Mucosa of stomach (tissue), 1 donor: ENCODE results near the gene MEIS1.

Source experiments
- H3K27me3 ChIP-seq: one replicate; pipeline ENCODE4 v1.7.0; 2013; ENCODE audit warnings: mild to moderate bottlenecking, low read length; ENCODE audit not compliant: control insufficient read depth, insufficient read depth
- H3K36me3 ChIP-seq: one replicate; pipeline ENCODE4 v1.7.0; 2013; ENCODE audit warnings: low read length; ENCODE audit not compliant: control insufficient read depth, insufficient read depth
- H3K4me1 ChIP-seq: one replicate; pipeline ENCODE4 v1.7.0; 2013; ENCODE audit warnings: mild to moderate bottlenecking, low read length; ENCODE audit not compliant: control insufficient read depth, insufficient read depth
- H3K4me3 ChIP-seq: one replicate; pipeline ENCODE4 v1.7.0; 2013; ENCODE audit warnings: low read length
- H3K9ac ChIP-seq: one replicate; pipeline ENCODE4 v1.7.0; 2013; ENCODE audit warnings: mild to moderate bottlenecking, low read length, moderate library complexity
- H3K9me3 ChIP-seq: one replicate; pipeline ENCODE4 v1.7.0; 2013; ENCODE audit warnings: mild to moderate bottlenecking, low read length, moderate library complexity; ENCODE audit not compliant: control insufficient read depth
- donor health status: Pancreatic carcinoma.

Gene MEIS1

DNA sequence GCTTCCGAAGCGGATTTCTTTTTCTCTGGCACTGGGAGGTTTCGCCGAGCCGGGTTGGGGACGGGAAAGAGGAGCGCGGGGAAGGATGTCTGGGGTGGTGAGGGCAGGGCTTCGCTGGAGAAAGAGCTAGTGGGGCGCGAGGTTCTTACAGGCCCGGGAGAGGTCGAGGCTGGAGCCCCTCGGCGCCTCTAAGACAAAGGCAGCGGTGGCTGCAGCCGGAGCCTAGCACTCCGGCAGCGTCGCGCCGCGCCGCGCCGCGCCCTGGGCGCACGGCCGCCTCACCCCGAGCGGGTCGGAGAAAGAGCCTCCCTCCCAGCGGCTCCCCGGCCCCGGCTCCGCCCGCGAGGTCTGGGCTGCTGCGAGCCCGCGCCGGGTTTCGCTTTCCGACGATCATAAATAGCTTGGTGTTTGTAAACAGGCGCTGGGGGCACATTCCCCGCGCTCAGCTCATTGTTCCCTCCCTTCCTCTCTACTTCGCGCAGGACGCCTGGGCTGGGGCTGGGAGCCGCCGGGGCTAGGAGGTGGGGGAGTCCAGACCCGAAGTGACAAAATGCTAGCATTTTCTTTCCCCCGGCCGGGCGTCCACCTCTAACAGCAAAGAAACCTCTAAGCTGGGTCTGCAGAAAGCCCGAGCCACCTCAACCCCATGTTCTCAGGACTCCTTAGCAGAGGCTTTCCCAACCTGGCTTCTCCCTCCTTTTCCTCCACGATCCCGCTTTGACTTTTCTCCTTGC is 813 bp upstream of the MEIS1 start:
- no peaks in the 10 kb centered on the region for H3K27me3 ChIP-seq
- peak overlapping the region; percentile 92 for H3K4me3 ChIP-seq
- H3K9ac ChIP-seq = peak overlapping the region; percentile 94
- peaks cover 8% of the 10 kb centered on the region for H3K36me3 ChIP-seq
- no peaks in the 10 kb centered on the region for H3K4me1 ChIP-seq
- no peaks in the 10 kb centered on the region for H3K9me3 ChIP-seq

DNA sequence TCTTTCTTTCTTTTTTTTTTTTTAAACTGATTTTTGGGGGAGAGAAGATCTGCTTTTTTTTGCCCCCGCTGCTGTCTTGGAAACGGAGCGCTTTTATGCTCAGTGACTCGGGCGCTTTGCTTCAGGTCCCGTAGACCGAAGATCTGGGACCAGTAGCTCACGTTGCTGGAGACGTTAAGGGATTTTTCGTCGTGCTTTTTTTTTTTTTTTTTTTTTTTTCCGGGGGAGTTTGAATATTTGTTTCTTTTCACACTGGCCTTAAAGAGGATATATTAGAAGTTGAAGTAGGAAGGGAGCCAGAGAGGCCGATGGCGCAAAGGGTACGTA is 587 bp downstream of the MEIS1 start:
- Histone ChIP-seq H3K4me1 (no peaks in the 10 kb centered on the region), H3K9me3 (no peaks in the 10 kb centered on the region), H3K4me3 (peak overlapping the region; percentile 92), H3K27me3 (no peaks in the 10 kb centered on the region), H3K36me3 (peaks cover 8% of the 10 kb centered on the region), H3K9ac (peak overlapping the region; percentile 94)

DNA sequence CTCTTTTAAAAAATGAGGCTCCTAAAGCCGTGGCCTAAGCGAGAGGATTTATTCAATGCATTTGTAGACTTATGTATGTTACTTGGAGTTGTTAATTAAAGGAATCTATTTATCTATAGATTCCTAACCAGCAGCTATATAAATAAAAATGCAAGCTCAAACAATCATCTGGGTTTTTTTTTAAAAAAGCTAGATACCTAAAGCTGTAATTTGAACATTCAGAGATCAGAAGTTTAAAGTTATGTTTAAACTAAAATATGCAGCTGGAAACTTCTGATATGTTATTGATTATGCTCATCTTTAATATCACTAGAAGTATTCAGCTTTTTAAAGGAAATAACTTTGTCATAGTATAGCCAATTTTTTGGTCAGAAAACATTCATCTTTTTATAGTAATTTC is 1.0 kb downstream of the MEIS1 start:
- H3K4me3 ChIP-seq = peak overlapping the region; percentile 92
- no peaks in the 10 kb centered on the region for H3K9me3 ChIP-seq
- H3K27me3 ChIP-seq = no peaks in the 10 kb centered on the region
- peaks cover 8% of the 10 kb centered on the region for H3K36me3 ChIP-seq
- peaks cover 2% of the 10 kb centered on the region for H3K4me1 ChIP-seq
- peak overlapping the region; percentile 94 for H3K9ac ChIP-seq

DNA sequence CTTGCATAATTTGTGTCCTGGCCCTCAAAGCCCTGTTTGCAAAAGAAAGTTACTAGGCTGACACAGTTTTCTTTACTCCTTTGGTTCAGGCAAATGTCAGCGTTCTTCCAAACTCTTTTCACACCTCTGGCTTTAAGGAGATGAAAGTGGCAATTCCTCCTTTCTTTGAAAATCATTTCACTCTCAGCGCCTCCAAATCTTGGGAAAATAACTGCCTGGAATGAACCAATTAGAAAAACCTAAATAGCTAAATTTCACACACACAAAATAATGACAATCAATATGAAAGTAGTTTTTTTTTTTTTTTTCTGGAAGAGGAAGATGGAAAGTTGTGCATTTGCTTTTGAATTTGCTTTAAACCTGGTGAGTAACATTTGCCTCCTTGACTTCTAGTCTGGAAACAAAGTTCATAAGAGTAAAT is 1.7 kb downstream of the MEIS1 start:
- Histone ChIP-seq H3K27me3 (no peaks in the 10 kb centered on the region), H3K9me3 (no peaks in the 10 kb centered on the region), H3K4me3 (peak overlapping the region; percentile 92), H3K36me3 (peaks cover 8% of the 10 kb centered on the region), H3K4me1 (peaks cover 9% of the 10 kb centered on the region), H3K9ac (peak overlapping the region; percentile 94)

DNA sequence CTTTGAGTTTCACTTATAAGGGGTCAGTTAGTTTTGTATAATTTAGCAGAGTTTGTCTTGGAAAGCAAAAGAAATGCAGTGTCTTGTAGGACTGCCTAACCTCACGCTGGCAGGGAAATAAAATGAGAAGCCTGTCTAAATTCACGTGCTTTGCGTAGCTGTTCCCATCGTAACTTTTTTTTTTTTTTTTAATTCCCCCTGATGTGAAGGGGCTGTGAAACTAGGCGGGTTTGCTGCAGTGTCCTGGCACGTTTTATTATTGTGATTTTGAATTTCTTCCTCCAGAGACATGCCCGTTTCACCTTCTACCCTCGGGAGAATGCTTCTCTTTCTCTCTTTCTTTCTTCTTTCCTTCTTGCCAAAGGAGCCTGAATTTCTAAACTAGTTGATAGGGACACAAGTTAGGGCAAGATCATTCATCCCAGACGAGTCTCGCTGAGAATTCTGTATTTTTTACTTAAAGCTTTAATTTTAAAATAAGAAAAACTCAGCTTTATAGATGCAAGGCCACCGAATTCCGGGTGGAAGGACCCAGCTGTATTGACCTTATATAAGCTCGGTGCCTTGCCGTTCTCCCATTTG is 2.3 kb downstream of the MEIS1 start:
- Histone ChIP-seq H3K36me3 (peaks cover 8% of the 10 kb centered on the region), H3K27me3 (no peaks in the 10 kb centered on the region), H3K4me3 (peak overlapping the region; percentile 92), H3K9ac (peak overlapping the region; percentile 94), H3K9me3 (no peaks in the 10 kb centered on the region), H3K4me1 (peaks cover 11% of the 10 kb centered on the region)

DNA sequence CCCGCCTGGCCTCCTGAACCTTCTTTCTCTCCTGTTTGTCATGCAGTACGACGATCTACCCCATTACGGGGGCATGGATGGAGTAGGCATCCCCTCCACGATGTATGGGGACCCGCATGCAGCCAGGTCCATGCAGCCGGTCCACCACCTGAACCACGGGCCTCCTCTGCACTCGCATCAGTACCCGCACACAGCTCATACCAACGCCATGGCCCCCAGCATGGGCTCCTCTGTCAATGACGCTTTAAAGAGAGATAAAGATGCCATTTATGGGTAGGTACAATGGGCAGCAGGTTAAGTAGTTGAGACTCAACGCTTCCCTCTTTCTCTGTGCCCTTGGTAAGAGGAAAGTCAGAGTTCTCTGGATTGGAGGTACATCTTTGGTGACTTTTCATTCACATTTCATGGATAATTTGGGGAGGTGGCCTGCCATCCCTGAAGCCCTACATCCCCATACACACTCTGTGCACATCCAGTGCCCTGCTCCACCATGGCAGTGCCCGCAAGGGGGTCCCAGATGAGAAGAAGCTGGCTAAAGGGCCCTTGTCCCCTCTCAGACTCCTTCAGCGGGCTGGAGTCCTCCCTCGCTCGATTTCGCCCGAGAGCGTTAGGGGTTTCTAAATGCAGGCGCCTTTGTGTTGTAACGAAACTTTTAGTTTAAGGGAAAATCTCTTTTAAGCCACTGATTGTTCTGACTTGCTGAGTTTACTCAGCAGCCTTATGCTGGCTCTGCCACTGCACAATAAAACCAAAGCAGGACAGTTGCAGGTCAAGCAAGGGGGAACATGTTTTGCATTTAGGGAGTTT is 3.0 kb downstream of the MEIS1 start:
- Histone ChIP-seq H3K4me3 (peak overlapping the region; percentile 92), H3K9me3 (no peaks in the 10 kb centered on the region), H3K4me1 (peaks cover 12% of the 10 kb centered on the region), H3K9ac (peak overlapping the region; percentile 94), H3K36me3 (peaks cover 8% of the 10 kb centered on the region), H3K27me3 (no peaks in the 10 kb centered on the region)

DNA sequence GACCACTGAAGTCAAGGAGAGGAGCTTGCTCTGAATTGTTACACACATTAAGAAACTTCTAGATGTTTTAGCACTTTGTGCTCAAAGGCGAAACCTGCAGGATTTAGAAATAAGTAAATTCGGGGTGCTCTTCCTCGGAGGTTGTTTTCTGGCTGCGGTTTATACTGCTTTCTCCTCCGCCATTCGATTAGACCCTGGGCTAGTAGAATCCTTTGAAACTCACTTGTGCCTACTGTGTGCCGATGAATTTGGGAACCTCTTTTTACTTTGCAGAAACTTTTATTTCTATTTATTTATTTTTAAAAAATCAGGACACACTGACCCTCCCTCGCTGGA is 3.5 kb downstream of the MEIS1 start:
- Histone ChIP-seq H3K4me1 (peaks cover 15% of the 10 kb centered on the region), H3K9ac (peak overlapping the region; percentile 94), H3K4me3 (peak overlapping the region; percentile 92), H3K36me3 (peaks cover 8% of the 10 kb centered on the region), H3K9me3 (no peaks in the 10 kb centered on the region), H3K27me3 (no peaks in the 10 kb centered on the region)

DNA sequence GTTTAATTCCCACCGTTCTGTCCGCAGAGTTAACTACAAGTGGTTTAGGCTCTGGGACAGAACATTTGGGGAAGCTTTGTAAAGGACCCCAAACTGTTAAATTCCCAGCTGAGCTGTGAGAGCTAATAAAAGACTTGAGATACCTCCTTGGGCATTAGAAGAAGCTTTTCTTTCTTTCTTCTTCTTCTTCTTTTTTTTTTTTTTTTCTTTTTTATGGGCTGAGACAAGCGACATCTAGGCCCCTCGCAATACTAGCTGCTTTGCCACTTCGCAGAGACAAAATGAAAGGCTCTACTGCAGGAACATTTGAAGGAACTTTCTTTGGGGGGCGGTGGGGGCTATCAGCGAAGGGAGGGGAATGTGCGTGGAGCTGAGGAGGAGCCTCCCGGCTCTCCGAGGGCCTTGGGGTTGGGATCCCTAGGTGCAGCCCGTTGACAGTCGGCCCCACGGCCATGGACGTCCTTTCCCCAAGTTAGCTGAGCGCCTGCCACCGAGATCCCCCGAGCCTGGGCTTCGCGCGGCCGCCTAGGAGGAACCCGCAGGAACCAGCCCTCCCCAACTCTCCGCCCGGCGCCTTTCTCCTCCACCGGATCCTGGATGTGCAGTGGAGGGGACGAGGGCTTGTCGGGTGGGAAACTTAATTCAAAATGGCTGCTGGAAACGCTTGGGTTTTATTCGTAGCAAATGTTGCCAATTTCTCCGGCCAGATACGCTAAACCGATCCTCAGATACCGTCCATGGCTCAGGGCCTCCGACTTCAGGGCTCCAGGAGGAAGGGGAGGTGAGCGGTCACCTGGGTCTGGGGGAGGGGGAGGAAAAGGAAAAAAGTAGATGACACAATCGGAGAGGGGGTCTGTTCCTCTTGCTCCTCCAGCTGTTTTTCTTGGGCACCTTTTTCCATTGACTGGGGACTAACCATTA is 4.2 kb downstream of the MEIS1 start:
- peaks cover 8% of the 10 kb centered on the region for H3K36me3 ChIP-seq
- H3K9me3 ChIP-seq = no peaks in the 10 kb centered on the region
- no peaks in the 10 kb centered on the region for H3K27me3 ChIP-seq
- H3K4me1 ChIP-seq = peaks cover 15% of the 10 kb centered on the region
- peak overlapping the region; percentile 83 for H3K4me3 ChIP-seq
- peak overlapping the region; percentile 94 for H3K9ac ChIP-seq

DNA sequence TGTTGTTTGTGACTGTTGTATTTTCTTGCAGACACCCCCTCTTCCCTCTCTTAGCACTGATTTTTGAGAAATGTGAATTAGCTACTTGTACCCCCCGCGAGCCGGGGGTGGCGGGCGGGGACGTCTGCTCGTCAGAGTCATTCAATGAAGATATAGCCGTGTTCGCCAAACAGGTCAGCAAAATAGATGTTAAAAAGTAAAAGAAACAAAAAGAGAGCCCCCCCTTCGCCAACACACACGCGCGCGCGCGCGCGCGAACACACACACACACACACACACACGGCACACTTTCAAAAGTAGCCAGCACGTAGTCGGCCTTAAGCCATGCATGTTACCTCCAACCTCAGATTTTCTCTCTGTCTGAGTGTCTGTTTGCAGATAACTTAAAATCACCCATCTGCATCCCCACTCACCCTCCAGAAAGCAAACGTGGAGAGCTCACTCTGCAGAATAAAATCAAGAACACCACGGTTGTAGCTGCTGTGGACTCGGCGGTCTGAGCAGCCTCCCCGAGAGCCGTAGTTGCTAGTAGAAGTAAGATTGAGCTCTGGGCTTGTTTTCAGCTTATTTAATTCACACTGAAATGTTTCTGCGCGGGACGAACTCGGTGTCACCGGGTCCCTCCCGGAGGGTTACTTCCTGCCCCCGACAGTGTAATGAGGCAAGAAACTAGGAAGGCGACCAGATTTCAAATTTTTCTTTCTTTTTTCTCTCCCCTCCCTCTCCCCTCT is 5.1 kb downstream of the MEIS1 start:
- H3K36me3 ChIP-seq = peaks cover 8% of the 10 kb centered on the region
- peaks cover 15% of the 10 kb centered on the region for H3K4me1 ChIP-seq
- peak overlapping the region; percentile 83 for H3K4me3 ChIP-seq
- no peaks in the 10 kb centered on the region for H3K27me3 ChIP-seq
- no peaks in the 10 kb centered on the region for H3K9me3 ChIP-seq
- peak overlapping the region; percentile 94 for H3K9ac ChIP-seq

DNA sequence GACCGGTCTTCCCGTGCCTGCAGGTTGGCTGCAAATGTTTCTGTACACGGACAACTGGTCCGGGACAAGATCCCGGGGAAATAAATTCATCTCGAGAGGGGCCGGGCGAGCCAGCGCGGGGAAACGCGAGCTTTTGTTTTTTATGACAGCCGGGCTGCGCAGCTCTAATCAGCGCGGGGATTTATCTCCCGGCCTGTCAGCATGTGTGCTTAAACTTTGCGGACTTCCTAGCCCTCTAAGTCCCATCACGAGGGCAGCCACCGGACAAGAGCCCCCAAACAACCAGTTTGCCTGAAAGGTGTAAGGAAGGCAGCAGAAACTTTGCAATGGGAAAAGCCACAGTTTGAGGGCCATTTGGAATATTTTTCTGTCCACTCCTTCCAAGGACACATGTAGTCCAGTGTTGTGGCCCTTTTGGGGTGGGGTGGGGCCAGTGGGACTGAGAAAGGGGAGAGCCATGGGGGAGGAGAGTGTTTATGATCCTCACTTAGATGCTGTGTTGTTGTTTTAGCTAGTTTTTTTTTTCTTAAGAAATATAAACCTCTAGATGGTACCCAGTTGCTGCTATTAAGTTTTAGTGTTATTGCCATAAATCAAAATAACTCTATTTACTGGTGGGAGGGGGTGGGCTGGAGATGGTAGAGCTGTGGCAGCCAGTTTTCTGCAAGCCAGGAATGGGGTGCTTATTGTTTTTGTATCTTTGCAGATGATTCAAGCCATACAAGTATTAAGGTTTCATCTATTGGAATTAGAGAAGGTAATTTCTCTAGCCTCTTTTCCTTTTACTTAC is 6.0 kb downstream of the MEIS1 start:
- Histone ChIP-seq H3K4me3 (peak overlapping the region; percentile 60), H3K9me3 (no peaks in the 10 kb centered on the region), H3K27me3 (no peaks in the 10 kb centered on the region), H3K4me1 (peaks cover 16% of the 10 kb centered on the region), H3K36me3 (peaks cover 8% of the 10 kb centered on the region), H3K9ac (peak overlapping the region; percentile 94)
